IMR-90 (cell line): ENCODE data around the gene THEM4. TPM values are rescaled to one million over a fixed set of nuclear protein-coding genes. Genes with fewer than 3 reads are reported as not detected.

Experiments used
- ATAC-seq: fragments of 200-7000 bp; cut with Tn5 transposase; 2 replicates; pipeline ENCODE4 v1.9.1; 2020; ENCODE audit warnings: low read depth, mild to moderate bottlenecking, moderate library complexity
- BruUV-seq: library from RNA; stranded (reverse); fragments of 400-500 nt; replicated peaks from 2 replicates; lab custom pipeline; 2021; lab: Mats Ljungman, UMichigan
- CTCF ChIA-PET: fragments of 300-600 bp; formaldehyde crosslinking; extraction: SDS; loops from one replicate; lab custom pipeline; 2021; ENCODE audit warnings: antibody characterized with exemption; lab: Yijun Ruan, JAX
- POLR2A ChIA-PET: fragments of 300-600 bp; sonication (Branson Sonifier 250); formaldehyde crosslinking; loops from one replicate; lab custom pipeline; 2022; ENCODE audit warnings: antibody characterized with exemption; ENCODE audit not compliant: unreplicated experiment; lab: Charles Lee
- DNase-seq: peaks from one replicate; pipeline ENCODE4 v3.0.0; 2013
- H2AFZ ChIP-seq: replicated peaks from 2 replicates; pipeline ENCODE3; 2013; ENCODE audit warnings: low read length, mild to moderate bottlenecking; ENCODE audit not compliant: poor library complexity
- H2AK5ac ChIP-seq: 2 replicates; pipeline ENCODE4 v1.6.1; 2013; ENCODE audit warnings: low read depth, low read length, inconsistent platforms
- H2AK9ac ChIP-seq: replicated peaks from 2 replicates; pipeline ENCODE3; 2013; ENCODE audit warnings: mild to moderate bottlenecking, low read depth, low read length, moderate library complexity; ENCODE audit not compliant: poor library complexity
- H2BK120ac ChIP-seq: 2 replicates; pipeline ENCODE4 v1.6.1; 2013; ENCODE audit warnings: low read depth, low read length, inconsistent platforms
- H2BK15ac ChIP-seq: 3 replicates; pipeline ENCODE4 v1.6.1; 2013; ENCODE audit warnings: low read depth, low read length, inconsistent platforms
- H2BK20ac ChIP-seq: 2 replicates; pipeline ENCODE4 v1.6.1; 2013; ENCODE audit warnings: low read depth, mild to moderate bottlenecking, inconsistent platforms, low read length, moderate library complexity
- H2BK5ac ChIP-seq: 2 replicates; pipeline ENCODE4 v1.6.1; 2013; ENCODE audit warnings: mild to moderate bottlenecking, low read depth, low read length, inconsistent platforms; ENCODE audit not compliant: poor library complexity, severe bottlenecking
- H3K14ac ChIP-seq: replicated peaks from 2 replicates; pipeline ENCODE4 v1.6.1; 2013; ENCODE audit warnings: low read depth, low read length, inconsistent platforms
- H3K18ac ChIP-seq: 2 replicates; pipeline ENCODE4 v1.6.1; 2013; ENCODE audit warnings: low read depth, low read length, control low read depth
- H3K23ac ChIP-seq: 2 replicates; pipeline ENCODE4 v1.6.1; 2013; ENCODE audit warnings: low read depth, low read length, inconsistent platforms
- H3K27ac ChIP-seq: 2 replicates; pipeline ENCODE4 v1.5.1; 2013; ENCODE audit warnings: mild to moderate bottlenecking, control low read depth, low read length; ENCODE audit not compliant: insufficient read depth
- H3K27me3 ChIP-seq: 2 replicates; pipeline ENCODE4 v1.6.1; 2013; ENCODE audit warnings: low read length; ENCODE audit not compliant: control insufficient read depth, insufficient read depth
- H3K36me3 ChIP-seq: 2 replicates; pipeline ENCODE4 v1.6.1; 2013; ENCODE audit warnings: low read length, mixed read lengths; ENCODE audit not compliant: control insufficient read depth, insufficient read depth
- H3K4ac ChIP-seq: 2 replicates; pipeline ENCODE4 v1.6.1; 2013; ENCODE audit warnings: low read depth, low read length, inconsistent platforms
- H3K4me1 ChIP-seq: 2 replicates; pipeline ENCODE4 v1.6.1; 2013; ENCODE audit warnings: low read length, mixed read lengths; ENCODE audit not compliant: control insufficient read depth, insufficient read depth
- H3K4me2 ChIP-seq: 2 replicates; pipeline ENCODE4 v1.6.1; 2013; ENCODE audit warnings: low read depth, mild to moderate bottlenecking, control low read depth, low read length, moderate library complexity
- H3K4me3 ChIP-seq: 2 replicates; pipeline ENCODE4 v1.5.1; 2013; ENCODE audit warnings: low read depth, mild to moderate bottlenecking, control low read depth, low read length, moderate library complexity; ENCODE audit not compliant: insufficient read depth
- H3K56ac ChIP-seq: 2 replicates; pipeline ENCODE4 v1.6.1; 2013; ENCODE audit warnings: low read length, inconsistent platforms; ENCODE audit not compliant: insufficient read depth; ENCODE audit errors: extremely low read depth
- H3K79me1 ChIP-seq, 2 experiments: 2 replicates each; pipeline ENCODE4 v1.6.1; 2013; ENCODE audit warnings: low read length in 2 of 2, inconsistent platforms in 1 of 2, low read depth in 1 of 2
- H3K9ac ChIP-seq: 2 replicates; pipeline ENCODE4 v1.6.1; 2013; ENCODE audit warnings: low read depth, low read length, control low read depth
- H3K9me1 ChIP-seq: 2 replicates; pipeline ENCODE4 v1.6.1; 2013; ENCODE audit warnings: low read length, inconsistent platforms; ENCODE audit not compliant: insufficient read depth
- H3K9me3 ChIP-seq: 2 replicates; pipeline ENCODE4 v1.6.1; 2013; ENCODE audit warnings: low read length; ENCODE audit not compliant: control insufficient read depth, insufficient read depth
- H4K20me1 ChIP-seq: 2 replicates; pipeline ENCODE4 v1.6.1; 2013; ENCODE audit warnings: low read length, inconsistent platforms; ENCODE audit not compliant: insufficient read depth
- H4K5ac ChIP-seq: 2 replicates; pipeline ENCODE4 v1.6.1; 2013; ENCODE audit warnings: mild to moderate bottlenecking, low read depth, low read length, control low read depth
- H4K8ac ChIP-seq, 2 experiments: 2 replicates each; pipeline ENCODE4 v1.6.1; 2013; ENCODE audit warnings: low read depth in 2 of 2, low read length in 2 of 2, control low read depth in 1 of 2, inconsistent platforms in 1 of 2
- H4K91ac ChIP-seq: 2 replicates; pipeline ENCODE4 v1.6.1; 2013; ENCODE audit warnings: low read depth, low read length, inconsistent platforms; ENCODE audit not compliant: insufficient read depth
- CEBPB ChIP-seq: IDR thresholded peaks from 2 replicates; pipeline ENCODE4 v1.6.1; 2012; ENCODE audit warnings: low read depth, low read length, improper control_type of control experiment
- FOS ChIP-seq: fragments of 150-350 bp; IDR thresholded peaks from 2 replicates; pipeline ENCODE4 v1.6.1; 2016; ENCODE audit warnings: low read depth, low read length
- MAFK ChIP-seq: IDR thresholded peaks from 2 replicates; pipeline ENCODE4 v1.6.1; 2012; ENCODE audit warnings: low read depth, low read length, improper control_type of control experiment
- MAZ ChIP-seq: IDR thresholded peaks from 2 replicates; pipeline ENCODE4 v1.6.1; 2012; ENCODE audit warnings: low read depth, mild to moderate bottlenecking, low read length, improper control_type of control experiment, moderate library complexity, borderline replicate concordance
- MXI1 ChIP-seq: IDR thresholded peaks from 2 replicates; pipeline ENCODE4 v1.6.1; 2012; ENCODE audit warnings: low read depth, mild to moderate bottlenecking, low read length, moderate library complexity, borderline replicate concordance
- POLR2A ChIP-seq: IDR thresholded peaks from 2 replicates; pipeline ENCODE4 v1.6.1; 2012; ENCODE audit warnings: mild to moderate bottlenecking, low read depth, low read length
- RAD21 ChIP-seq: IDR thresholded peaks from 2 replicates; pipeline ENCODE4 v1.6.1; 2012; ENCODE audit warnings: low read length, improper control_type of control experiment
- RCOR1 ChIP-seq: IDR thresholded peaks from 2 replicates; pipeline ENCODE4 v1.6.1; 2012; ENCODE audit warnings: mild to moderate bottlenecking, low read length, improper control_type of control experiment; ENCODE audit not compliant: insufficient replicate concordance
- RFX5 ChIP-seq: IDR thresholded peaks from 2 replicates; pipeline ENCODE4 v1.8.0; 2012; ENCODE audit warnings: low read depth, mild to moderate bottlenecking, low read length, moderate library complexity
- WGBS, 2 experiments: methylation state at CpG; one replicate each; pipeline versions ENCODE4 v1.1.5 to v1.1.7; 2013; ENCODE audit warnings: missing lambda C conversion rate in 2 of 2; ENCODE audit not compliant: insufficient read length in 1 of 2; ENCODE audit errors: extremely low coverage in 2 of 2; 5-methylcytosine and 5-hydroxymethylcytosine counted together
- dilution Hi-C: fragments of 300-500 bp; cut with HindIII; formaldehyde crosslinking; loops from one replicate; pipeline ENCODE4 v1.14.3; 2018; ENCODE audit warnings: low sequenced_read_pairs; ENCODE audit not compliant: unreplicated experiment
- in situ Hi-C: fragments of 300-500 bp; cut with MboI; formaldehyde crosslinking; loops from 3 replicates; pipeline ENCODE4 v1.14.3; 2019; ENCODE audit warnings: low sequenced_read_pairs, inconsistent platforms, mixed read lengths
- intact Hi-C: fragments of 100-400 bp; cut with micrococcal nuclease; formaldehyde crosslinking; loops from 2 replicates; pipeline ENCODE4 v1.10.0; 2022
- polyA plus RNA-seq, 3 experiments: library from polyadenylated mRNA; depleted of rRNA; stranded (reverse); fragments of >200 nt; gene quantifications; 2 replicates each; pipeline ENCODE4 v1.2.3, GENCODE V29; 2012; ENCODE audit warnings: low replicate concordance in 1 of 3
- total RNA-seq: library from RNA; depleted of rRNA; stranded (reverse); fragments of >200 nt; gene quantifications from 2 replicates; pipeline ENCODE4 v1.2.3, GENCODE V29; 2012
- TF ChIP-seq, protein P1 (sequence below): fragments of 150-350 bp; IDR thresholded peaks from 2 replicates; pipeline ENCODE4 v1.6.1; 2016; ENCODE audit warnings: low read depth, mild to moderate bottlenecking, low read length, moderate library complexity, borderline replicate concordance
- TF ChIP-seq, protein P2 (sequence below): conservative IDR thresholded peaks from 2 replicates; pipeline ENCODE4 v1.5.1; 2012; ENCODE audit warnings: mild to moderate bottlenecking, low read depth, low read length, improper control_type of control experiment

The THEM4 gene
- total and polyA plus RNA-seq, 2 of the 4 experiments (the other 2 are of a cell fraction): 7.3 to 15.7 TPM

DNA sequence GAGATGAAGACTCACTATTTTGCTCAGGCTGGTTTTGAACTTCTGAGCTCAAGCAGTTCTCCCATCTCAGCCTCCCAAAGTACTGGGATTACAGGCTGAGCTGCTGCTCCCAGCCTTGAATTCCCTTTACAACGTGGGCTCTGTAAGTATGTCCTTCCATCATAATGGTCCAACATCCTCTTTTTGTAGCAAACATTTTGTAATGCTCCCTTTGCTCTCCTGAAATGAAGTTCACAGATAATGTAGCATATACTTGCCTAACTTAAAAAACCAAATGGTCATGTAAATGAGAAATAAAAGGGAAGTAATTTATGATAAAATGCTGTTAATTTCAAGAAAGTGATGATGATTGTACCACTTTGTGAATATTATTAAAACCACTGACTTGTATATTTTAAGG lies 30.5 kb upstream of the THEM4 start:
- Histone ChIP-seq H3K4me1 (peaks cover 5% of the 10 kb centered on the region), H3K18ac (no peak overlapping the region), H4K20me1 (no peaks in the 10 kb centered on the region), H3K14ac (no peak overlapping the region), H3K27me3 (no peaks in the 10 kb centered on the region), H3K56ac (no peak overlapping the region), H3K9me3 (no peaks in the 10 kb centered on the region), H2BK15ac (no peak overlapping the region), H3K79me1 (no peaks in the 10 kb centered on the region), H3K4me3 (no peak overlapping the region), H3K9ac (no peak overlapping the region), H3K23ac (no peak overlapping the region), H3K4ac (no peak overlapping the region), H2BK5ac (no peak overlapping the region), H2BK20ac (no peak overlapping the region), H4K8ac (no peak overlapping the region), H3K4me2 (no peak overlapping the region), H2AK9ac (no peak overlapping the region), H3K36me3 (no peaks in the 10 kb centered on the region), H4K91ac (no peak overlapping the region), H3K27ac (no peak overlapping the region), H2BK120ac (no peak overlapping the region), H3K9me1 (peaks cover 6% of the 10 kb centered on the region; the same call in 1 of the 2 replicates), H2AFZ (no peak overlapping the region), H2AK5ac (no peak overlapping the region), H4K5ac (no peak overlapping the region)
- ChIA-PET CTCF (interaction anchor here (1.7 kb wide), 1 partner anchor 62 kb away, joined by 4 read pairs; no protein-coding TSS in a partner anchor), POLR2A (no interaction called here)
- TF ChIP-seq CEBPB (no peak), MAZ (no peak), RFX5 (no peak), FOS (no peak), RAD21 (no peak), MXI1 (no peak), POLR2A (no peak), RCOR1 (no peak), MAFK (no peak)
- TF ChIP-seq, protein P1, sequence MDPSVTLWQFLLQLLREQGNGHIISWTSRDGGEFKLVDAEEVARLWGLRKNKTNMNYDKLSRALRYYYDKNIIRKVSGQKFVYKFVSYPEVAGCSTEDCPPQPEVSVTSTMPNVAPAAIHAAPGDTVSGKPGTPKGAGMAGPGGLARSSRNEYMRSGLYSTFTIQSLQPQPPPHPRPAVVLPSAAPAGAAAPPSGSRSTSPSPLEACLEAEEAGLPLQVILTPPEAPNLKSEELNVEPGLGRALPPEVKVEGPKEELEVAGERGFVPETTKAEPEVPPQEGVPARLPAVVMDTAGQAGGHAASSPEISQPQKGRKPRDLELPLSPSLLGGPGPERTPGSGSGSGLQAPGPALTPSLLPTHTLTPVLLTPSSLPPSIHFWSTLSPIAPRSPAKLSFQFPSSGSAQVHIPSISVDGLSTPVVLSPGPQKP: no peak
- TF ChIP-seq, protein P2, sequence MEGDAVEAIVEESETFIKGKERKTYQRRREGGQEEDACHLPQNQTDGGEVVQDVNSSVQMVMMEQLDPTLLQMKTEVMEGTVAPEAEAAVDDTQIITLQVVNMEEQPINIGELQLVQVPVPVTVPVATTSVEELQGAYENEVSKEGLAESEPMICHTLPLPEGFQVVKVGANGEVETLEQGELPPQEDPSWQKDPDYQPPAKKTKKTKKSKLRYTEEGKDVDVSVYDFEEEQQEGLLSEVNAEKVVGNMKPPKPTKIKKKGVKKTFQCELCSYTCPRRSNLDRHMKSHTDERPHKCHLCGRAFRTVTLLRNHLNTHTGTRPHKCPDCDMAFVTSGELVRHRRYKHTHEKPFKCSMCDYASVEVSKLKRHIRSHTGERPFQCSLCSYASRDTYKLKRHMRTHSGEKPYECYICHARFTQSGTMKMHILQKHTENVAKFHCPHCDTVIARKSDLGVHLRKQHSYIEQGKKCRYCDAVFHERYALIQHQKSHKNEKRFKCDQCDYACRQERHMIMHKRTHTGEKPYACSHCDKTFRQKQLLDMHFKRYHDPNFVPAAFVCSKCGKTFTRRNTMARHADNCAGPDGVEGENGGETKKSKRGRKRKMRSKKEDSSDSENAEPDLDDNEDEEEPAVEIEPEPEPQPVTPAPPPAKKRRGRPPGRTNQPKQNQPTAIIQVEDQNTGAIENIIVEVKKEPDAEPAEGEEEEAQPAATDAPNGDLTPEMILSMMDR: no peak
- no TSS peak for BruUV-seq
- no CpG with 5 or more reads among the region's 1 CpG for WGBS, 2 experiments
- no peak for DNase-seq
- intact Hi-C loops (loop anchor here (10.0 kb wide), 1 partner anchor 245 kb away; no protein-coding TSS in a partner anchor), in situ Hi-C loops (no loop called here), dilution Hi-C loops (no loop called here)
- ATAC-seq: no peak
